GM13976 (cell line): ENCODE data around the gene CHD1L.

ENCODE experiments used
- DNase-seq: peaks from one replicate; pipeline ENCODE4 v3.0.0; 2012; ENCODE audit warnings: low spot score
- CTCF ChIP-seq: IDR thresholded peaks from 2 replicates; pipeline ENCODE4 v1.5.1; 2012; ENCODE audit warnings: borderline replicate concordance, mild to moderate bottlenecking; ENCODE audit not compliant: insufficient read depth; ENCODE audit errors: extremely low read depth, missing control alignments, control extremely low read depth
- in situ Hi-C: fragments of 300-500 bp; cut with MboI; formaldehyde crosslinking; loops from one replicate; pipeline ENCODE4 v1.12.0; 2022; ENCODE audit warnings: low sequenced_read_pairs, mixed read lengths, inconsistent platforms; ENCODE audit not compliant: unreplicated experiment

The CHD1L gene

GRCh38 chr1:147246044-147246690, 3.7 kb downstream of the CHD1L start:
- TF ChIP-seq CTCF, result no peak
- no peak for DNase-seq
- in situ Hi-C loops, result no loop called here

- no peak for TF ChIP-seq CTCF
- DNase-seq, result no peak
- in situ Hi-C loops, result no loop called here
These were observed 4.6 kb downstream of the CHD1L start for GRCh38 chr1:147246910-147247655.

- no peak for DNase-seq
- in situ Hi-C loops, result no loop called here
- no peak for TF ChIP-seq CTCF
These were observed 5.3 kb downstream of the CHD1L start for GRCh38 chr1:147247656-147248238.

- no peak for TF ChIP-seq CTCF
- no peak for DNase-seq
- in situ Hi-C loops, result no loop called here
These were observed 10.1 kb downstream of the CHD1L start for GRCh38 chr1:147252540-147252939.

- in situ Hi-C loops, result no loop called here
- DNase-seq, result no peak
- no peak for TF ChIP-seq CTCF
These were observed 18.5 kb downstream of the CHD1L start for GRCh38 chr1:147260956-147261355.

- in situ Hi-C loops, result no loop called here
- no peak for DNase-seq
These were observed 21.8 kb downstream of the CHD1L start for GRCh38 chr1:147264158-147264768.

More at GRCh38 chr1:147264158-147264768, 21.8 kb downstream of the CHD1L start:
- TF ChIP-seq CTCF, result no peak
